ENCODE measurements around the gene PRSS56. TPM values are rescaled to one million over a fixed set of nuclear protein-coding genes. Genes with fewer than 3 reads are reported as not detected.

PRSS56 gene
- total RNA-seq, 1 donor from 2014 or later: not detected

DNA sequence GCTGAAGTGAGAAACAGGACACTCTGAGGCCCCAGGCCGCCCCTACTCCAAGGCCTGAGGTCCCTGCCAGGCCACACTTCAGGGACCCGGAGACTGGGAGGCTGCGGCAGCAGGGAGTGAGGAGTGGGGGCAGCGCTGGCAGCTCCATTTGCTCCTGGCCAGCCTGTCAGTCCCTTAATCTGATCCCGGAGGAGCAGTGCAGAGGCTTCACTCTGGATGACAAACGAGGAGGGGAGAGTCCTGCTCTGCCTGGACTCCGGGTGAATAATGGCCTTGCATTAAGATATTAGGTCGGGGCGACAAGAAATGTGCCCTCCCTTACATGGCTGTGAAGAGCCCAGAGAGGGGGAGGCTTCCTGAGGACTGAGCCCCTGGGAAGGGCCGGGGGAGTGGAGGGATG is 14.3 kb upstream of the PRSS56 start:
- Mint-ChIP-seq H3K9me3 (ENCODE audit: low read depth) (no peaks in the 10 kb centered on the region), H3K36me3 (ENCODE audit: insufficient read depth) (no peaks in the 10 kb centered on the region), H3K4me3 (ENCODE audit: low read depth) (no peak overlapping the region), H3K27me3 (peaks cover 48% of the 10 kb centered on the region), H3K27ac (no peak overlapping the region), H3K4me1 (ENCODE audit: low read depth) (peaks cover 4% of the 10 kb centered on the region)
- TF ChIP-seq, protein P1, sequence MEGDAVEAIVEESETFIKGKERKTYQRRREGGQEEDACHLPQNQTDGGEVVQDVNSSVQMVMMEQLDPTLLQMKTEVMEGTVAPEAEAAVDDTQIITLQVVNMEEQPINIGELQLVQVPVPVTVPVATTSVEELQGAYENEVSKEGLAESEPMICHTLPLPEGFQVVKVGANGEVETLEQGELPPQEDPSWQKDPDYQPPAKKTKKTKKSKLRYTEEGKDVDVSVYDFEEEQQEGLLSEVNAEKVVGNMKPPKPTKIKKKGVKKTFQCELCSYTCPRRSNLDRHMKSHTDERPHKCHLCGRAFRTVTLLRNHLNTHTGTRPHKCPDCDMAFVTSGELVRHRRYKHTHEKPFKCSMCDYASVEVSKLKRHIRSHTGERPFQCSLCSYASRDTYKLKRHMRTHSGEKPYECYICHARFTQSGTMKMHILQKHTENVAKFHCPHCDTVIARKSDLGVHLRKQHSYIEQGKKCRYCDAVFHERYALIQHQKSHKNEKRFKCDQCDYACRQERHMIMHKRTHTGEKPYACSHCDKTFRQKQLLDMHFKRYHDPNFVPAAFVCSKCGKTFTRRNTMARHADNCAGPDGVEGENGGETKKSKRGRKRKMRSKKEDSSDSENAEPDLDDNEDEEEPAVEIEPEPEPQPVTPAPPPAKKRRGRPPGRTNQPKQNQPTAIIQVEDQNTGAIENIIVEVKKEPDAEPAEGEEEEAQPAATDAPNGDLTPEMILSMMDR (IDR thresholded peaks at IDR 0.05; ENCODE audit: unreplicated experiment): no peak
- DNase-seq (ENCODE audit: low spot score, unreplicated experiment): no peak

DNA sequence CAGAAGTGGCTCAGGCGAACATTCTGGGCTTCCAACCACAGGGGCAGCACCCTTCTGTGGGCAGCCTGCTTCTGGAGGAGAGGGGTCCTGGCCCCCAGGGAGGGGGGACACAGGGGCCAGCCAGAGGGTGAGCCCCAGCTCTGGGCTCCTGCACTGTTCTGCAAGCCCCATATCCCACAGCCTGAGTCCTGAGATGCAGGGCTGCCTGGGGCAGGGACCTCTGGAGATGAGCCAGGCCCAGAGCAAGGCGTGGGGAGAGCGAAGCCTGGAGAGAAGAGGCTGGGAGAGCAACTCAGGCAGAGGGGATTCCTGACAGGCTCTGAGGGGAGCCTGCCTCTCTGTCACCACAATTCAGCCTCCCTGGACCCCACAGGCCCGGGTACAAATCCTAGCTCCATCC is 13.5 kb upstream of the PRSS56 start:
- no peak overlapping the region for H3K4me3 Mint-ChIP-seq (ENCODE audit: low read depth)
- peaks cover 4% of the 10 kb centered on the region for H3K4me1 Mint-ChIP-seq (ENCODE audit: low read depth)
- TF ChIP-seq, protein P1 (IDR thresholded peaks at IDR 0.05; ENCODE audit: unreplicated experiment): no peak
- no peak for DNase-seq (ENCODE audit: low spot score, unreplicated experiment)
- no peaks in the 10 kb centered on the region for H3K36me3 Mint-ChIP-seq (ENCODE audit: insufficient read depth)
- H3K27me3 Mint-ChIP-seq: peaks cover 48% of the 10 kb centered on the region
- no peak overlapping the region for H3K27ac Mint-ChIP-seq
- no peaks in the 10 kb centered on the region for H3K9me3 Mint-ChIP-seq (ENCODE audit: low read depth)

DNA sequence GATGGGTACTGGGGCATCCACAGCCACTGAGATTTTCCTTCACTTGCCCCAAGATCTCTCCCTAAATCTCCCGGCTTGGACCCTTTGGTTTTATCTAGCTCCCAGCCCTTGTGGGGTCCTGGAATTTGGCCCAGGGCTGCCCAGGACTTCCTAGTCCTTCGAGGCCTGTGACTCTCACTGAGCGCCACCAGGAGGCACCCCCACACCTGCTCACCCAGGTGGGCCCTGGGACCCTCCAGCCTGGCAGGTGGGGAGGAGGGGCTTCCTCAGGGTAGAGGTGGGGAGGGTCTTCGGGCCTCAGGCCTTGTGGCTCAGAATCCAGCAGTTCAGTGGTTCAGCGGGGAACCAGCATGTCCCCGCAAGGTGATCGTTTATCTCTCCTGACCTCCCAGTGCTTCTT is 11.9 kb upstream of the PRSS56 start:
- Mint-ChIP-seq H3K9me3 (ENCODE audit: low read depth) (no peaks in the 10 kb centered on the region), H3K27me3 (peaks cover 43% of the 10 kb centered on the region), H3K4me1 (ENCODE audit: low read depth) (no peaks in the 10 kb centered on the region), H3K36me3 (ENCODE audit: insufficient read depth) (no peaks in the 10 kb centered on the region), H3K4me3 (ENCODE audit: low read depth) (no peak overlapping the region), H3K27ac (no peak overlapping the region)
- no peak for DNase-seq (ENCODE audit: low spot score, unreplicated experiment)
- TF ChIP-seq, protein P1 (IDR thresholded peaks at IDR 0.05; ENCODE audit: unreplicated experiment): no peak

DNA sequence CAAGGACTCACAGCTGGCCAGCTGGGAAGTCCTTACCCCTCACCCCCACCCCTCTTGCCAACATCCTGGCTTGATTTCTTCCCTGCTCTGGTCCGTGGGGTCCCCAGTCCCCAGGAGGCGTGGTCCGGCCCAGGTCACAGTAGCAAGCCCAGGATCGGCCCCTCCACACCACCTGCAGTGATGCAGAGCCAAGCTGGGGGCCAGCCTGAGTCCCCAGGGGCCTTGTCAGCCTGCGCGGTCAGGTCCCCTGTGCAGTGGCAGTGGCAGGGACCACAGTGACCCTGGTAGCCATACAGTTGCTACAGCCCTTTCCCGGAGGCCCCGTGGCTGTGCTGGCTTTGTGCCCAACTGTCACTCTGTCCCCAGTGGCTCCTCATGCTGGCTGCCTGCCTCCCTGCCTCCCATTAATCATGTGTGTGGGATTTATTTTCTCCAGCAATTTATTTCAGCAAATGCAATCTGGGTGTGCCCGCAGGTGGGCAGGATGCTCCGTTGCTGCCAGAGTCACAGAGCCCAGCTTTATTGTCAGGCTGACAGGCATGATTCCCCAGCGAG is 8.8 kb upstream of the PRSS56 start:
- H3K9me3 Mint-ChIP-seq (ENCODE audit: low read depth): no peaks in the 10 kb centered on the region
- no peak for DNase-seq (ENCODE audit: low spot score, unreplicated experiment)
- H3K27ac Mint-ChIP-seq: no peak overlapping the region
- H3K27me3 Mint-ChIP-seq: peaks cover 34% of the 10 kb centered on the region
- no peak overlapping the region for H3K4me3 Mint-ChIP-seq (ENCODE audit: low read depth)
- H3K36me3 Mint-ChIP-seq (ENCODE audit: insufficient read depth): no peaks in the 10 kb centered on the region
- TF ChIP-seq, protein P1 (IDR thresholded peaks at IDR 0.05; ENCODE audit: unreplicated experiment): no peak
- no peaks in the 10 kb centered on the region for H3K4me1 Mint-ChIP-seq (ENCODE audit: low read depth)

DNA sequence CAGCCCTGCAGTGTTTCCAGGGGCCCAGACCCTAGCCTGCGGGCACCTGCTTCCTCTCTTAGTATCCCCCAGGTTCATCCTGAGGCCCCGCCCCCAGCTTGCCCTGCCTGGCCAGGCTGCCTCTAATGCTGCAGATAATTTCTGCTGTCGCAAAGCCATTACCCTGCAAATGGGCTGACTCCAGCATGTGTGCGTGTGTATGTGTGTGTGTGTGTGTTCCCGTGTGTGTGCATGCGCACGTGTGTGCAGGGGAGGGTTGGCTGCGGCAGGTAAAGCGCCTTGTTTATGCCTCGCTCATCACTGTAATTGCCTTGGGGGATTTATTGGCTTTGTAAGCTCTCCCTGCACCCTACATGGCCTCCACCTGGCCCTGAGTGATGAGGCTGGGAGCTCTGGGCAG is 7.6 kb upstream of the PRSS56 start:
- Mint-ChIP-seq H3K4me1 (ENCODE audit: low read depth) (no peaks in the 10 kb centered on the region), H3K36me3 (ENCODE audit: insufficient read depth) (no peaks in the 10 kb centered on the region), H3K27me3 (peaks cover 32% of the 10 kb centered on the region), H3K9me3 (ENCODE audit: low read depth) (no peaks in the 10 kb centered on the region), H3K4me3 (ENCODE audit: low read depth) (no peak overlapping the region), H3K27ac (no peak overlapping the region)
- TF ChIP-seq, protein P1 (IDR thresholded peaks at IDR 0.05; ENCODE audit: unreplicated experiment): no peak
- DNase-seq (ENCODE audit: low spot score, unreplicated experiment): no peak

All from progenitor cell of endocrine pancreas (in vitro differentiated cells).